PC-9 (cell line): Measurements from ENCODE around the gene FHL3. TPM values are rescaled to one million over a fixed set of nuclear protein-coding genes. Genes with fewer than 3 reads are reported as not detected.
A peak's percentile ranks its signal among the peaks of the same experiment; 100 is the strongest.

Experiments
- BruUV-seq: library from RNA; stranded (reverse); fragments of 400-500 nt; replicated peaks from 2 replicates; lab custom pipeline; 2021; lab: Mats Ljungman, UMichigan
- CTCF ChIA-PET: fragments of 300-600 bp; sonication (Branson Sonifier 250); formaldehyde crosslinking; loops from one replicate; lab custom pipeline; 2022; ENCODE audit warnings: antibody characterized with exemption; lab: Charles Lee
- POLR2A ChIA-PET: fragments of 300-600 bp; sonication (Branson Sonifier 250); formaldehyde crosslinking; loops from one replicate; lab custom pipeline; 2022; ENCODE audit warnings: antibody characterized with exemption; ENCODE audit not compliant: unreplicated experiment; lab: Charles Lee
- DNase-seq, 2 experiments: peaks; one replicate each; pipeline versions ENCODE4 v3.0.0 to v3.0.0-alpha.2; 2015 to 2022; ENCODE audit warnings: mixed read lengths in 1 of 2
- H2AFZ ChIP-seq: fragments of 200-600 bp; sonication (generic); 2 replicates; pipeline ENCODE4 v1.8.1; 2017; ENCODE audit warnings: antibody characterized with exemption
- H3F3A ChIP-seq: fragments of 200-600 bp; sonication (generic); 2 replicates; pipeline ENCODE4 v1.8.1; 2017; ENCODE audit warnings: antibody characterized with exemption, mild to moderate bottlenecking, low read depth; ENCODE audit not compliant: insufficient read depth
- H3K27ac ChIP-seq: fragments of 200-600 bp; sonication (generic); 2 replicates; pipeline ENCODE4 v1.6.1; 2016; ENCODE audit warnings: mixed run types
- H3K27me3 ChIP-seq: fragments of 200-600 bp; sonication (generic); 2 replicates; pipeline ENCODE4 v1.6.1; 2016; ENCODE audit warnings: low read depth, mixed run types; ENCODE audit not compliant: insufficient read depth
- H3K36me3 ChIP-seq: fragments of 200-600 bp; sonication (generic); 2 replicates; pipeline ENCODE4 v1.6.1; 2016; ENCODE audit warnings: low read depth, mixed run types
- H3K4me1 ChIP-seq: fragments of 200-600 bp; sonication (generic); replicated peaks from 2 replicates; pipeline ENCODE4 v1.6.1; 2016; ENCODE audit warnings: mixed run types; ENCODE audit not compliant: insufficient read depth
- H3K4me2 ChIP-seq: fragments of 200-600 bp; sonication (generic); 2 replicates; pipeline ENCODE4 v1.6.1; 2017; ENCODE audit warnings: mixed run types
- H3K4me3 ChIP-seq: fragments of 200-600 bp; sonication (generic); 2 replicates; pipeline ENCODE4 v1.6.1; 2016; ENCODE audit warnings: mixed run types
- H3K79me2 ChIP-seq: fragments of 200-600 bp; sonication (generic); 2 replicates; pipeline ENCODE4 v1.6.1; 2017; ENCODE audit warnings: low read depth, mixed run types
- H3K9me2 ChIP-seq: fragments of 200-600 bp; sonication (generic); 2 replicates; pipeline ENCODE4 v1.8.1; 2017; ENCODE audit warnings: mild to moderate bottlenecking; ENCODE audit not compliant: insufficient read depth
- H3K9me3 ChIP-seq: fragments of 200-600 bp; sonication (generic); 2 replicates; pipeline ENCODE4 v1.8.1; 2016; ENCODE audit warnings: low read depth; ENCODE audit not compliant: insufficient read depth
- H4K20me1 ChIP-seq: fragments of 200-600 bp; sonication (generic); 2 replicates; pipeline ENCODE4 v1.8.1; 2017; ENCODE audit not compliant: insufficient read depth
- CTCF ChIP-seq: fragments of 200-600 bp; sonication (generic); conservative IDR thresholded peaks from 2 replicates; pipeline ENCODE4 v1.6.1; 2017; ENCODE audit warnings: mixed run types, antibody characterized with exemption, mild to moderate bottlenecking, moderate library complexity
- EZH2 ChIP-seq: fragments of 200-600 bp; sonication (generic); IDR thresholded peaks from 2 replicates; pipeline ENCODE4 v1.8.0; 2017; ENCODE audit warnings: antibody characterized with exemption, low read depth
- intact Hi-C: fragments of 100-400 bp; cut with micrococcal nuclease; formaldehyde crosslinking; loops from one replicate; pipeline ENCODE4 v1.10.0; 2022; ENCODE audit not compliant: unreplicated experiment
- total RNA-seq: library from RNA; stranded (reverse); gene quantifications from 2 replicates; pipeline ENCODE4 v1.2.3, GENCODE V29; 2021

The FHL3 gene
- total RNA-seq, 1 experiment from 2014 or later: 26.2 TPM

- H2AFZ ChIP-seq: peak overlapping the region; percentile 92
Measured at GRCh38 chr1:37989361-37989930, 15.9 kb downstream of the FHL3 start.

GRCh38 chr1:37987679-37988078, 17.6 kb downstream of the FHL3 start:
- TF ChIP-seq EZH2 (no peak), CTCF (no peak)
- H2AFZ ChIP-seq: no peak overlapping the region
- BruUV-seq: no TSS peak
- no peaks in the 10 kb centered on the region for H3K9me2 ChIP-seq
- H3K4me1 ChIP-seq: peaks cover 10% of the 10 kb centered on the region
- no peak overlapping the region for H3K4me2 ChIP-seq
- intact Hi-C loops: loop anchor here (5.0 kb wide), 1 partner anchor 180 kb away; the partner anchor contains the start of genes C1orf122 and YRDC
- H3K27me3 ChIP-seq: no peaks in the 10 kb centered on the region
- no peak overlapping the region for H3K4me3 ChIP-seq
- no peak for DNase-seq
- peaks cover 30% of the 10 kb centered on the region for H3K79me2 ChIP-seq
- H3F3A ChIP-seq: 0 out of 2 replicates have a peak, but pooled peaks cover 4% of the 10 kb centered on the region
- peaks cover 10% of the 10 kb centered on the region for H3K36me3 ChIP-seq
- ChIA-PET POLR2A (no interaction called here), CTCF (interaction anchor here (0.6 kb wide), 1 partner anchor 141 kb away, joined by 3 read pairs; no protein-coding TSS in a partner anchor)
- H3K9me3 ChIP-seq: no peaks in the 10 kb centered on the region
- no peak overlapping the region for H3K27ac ChIP-seq
- H4K20me1 ChIP-seq: peaks cover 5% of the 10 kb centered on the region

More at GRCh38 chr1:37989361-37989930, 15.9 kb downstream of the FHL3 start:
- TF ChIP-seq EZH2 (no peak), CTCF (no peak)
- Histone ChIP-seq H3K36me3 (peaks cover 10% of the 10 kb centered on the region), H3K4me1 (peaks cover 10% of the 10 kb centered on the region), H3K79me2 (peaks cover 30% of the 10 kb centered on the region), H3K9me3 (no peaks in the 10 kb centered on the region), H3K27me3 (no peaks in the 10 kb centered on the region), H3K4me3 (peak overlapping the region; percentile 89), H3K4me2 (peak overlapping the region; percentile 92), H4K20me1 (peaks cover 5% of the 10 kb centered on the region), H3K27ac (no peak overlapping the region), H3F3A (0 out of 2 replicates have a peak, but pooled peaks cover 4% of the 10 kb centered on the region), H3K9me2 (no peaks in the 10 kb centered on the region)
- intact Hi-C loops: loop anchor here (5.0 kb wide), 1 partner anchor 182 kb away; the partner anchor contains the start of genes C1orf122 and YRDC
- POLR2A ChIA-PET: interaction anchor here (0.5 to 0.6 kb wide), 2 partner anchors 14 to 455 kb away, joined by 3 read pairs; no protein-coding TSS in a partner anchor
- DNase-seq: peak in 1 of 2 experiments; percentile 56
- BruUV-seq: TSS peak; percentile 53
- CTCF ChIA-PET: interaction anchor here (0.9 kb wide), 2 partner anchors 24 to 149 kb away, joined by 3 to 5 read pairs; no protein-coding TSS in a partner anchor

- ChIA-PET POLR2A (no interaction called here), CTCF (no interaction called here)
- no peak overlapping the region for H3K27ac ChIP-seq
- no peaks in the 10 kb centered on the region for H3K9me2 ChIP-seq
- TF ChIP-seq CTCF (no peak), EZH2 (no peak)
- H3K79me2 ChIP-seq: peaks cover 18% of the 10 kb centered on the region
- 0 out of 2 replicates have a peak, but pooled peaks cover 4% of the 10 kb centered on the region for H3F3A ChIP-seq
- no peaks in the 10 kb centered on the region for H3K27me3 ChIP-seq
- H3K4me1 ChIP-seq: peaks cover 6% of the 10 kb centered on the region
- intact Hi-C loops: no loop called here
- no peaks in the 10 kb centered on the region for H3K9me3 ChIP-seq
- no peak overlapping the region for H2AFZ ChIP-seq
- BruUV-seq: no TSS peak
- DNase-seq: no peak
- no peak overlapping the region for H3K4me2 ChIP-seq
- peaks cover 5% of the 10 kb centered on the region; the same call in 1 of the 2 replicates for H4K20me1 ChIP-seq
- no peak overlapping the region for H3K4me3 ChIP-seq
- peaks cover 34% of the 10 kb centered on the region for H3K36me3 ChIP-seq
Measured at GRCh38 chr1:37983546-37983945, 21.8 kb downstream of the FHL3 start.
